Tibial nerve (tissue), 4 donors: ENCODE results near the gene FANCC.

Experiments used
- CTCF ChIP-seq, 5 experiments: fragments of 200-600 bp in 3 of 5; fragments of 450-650 bp in 2 of 5; sonication (generic) in 3 of 5; IDR thresholded peaks; one replicate each; pipeline ENCODE4 v1.5.1; 2016 to 2019; ENCODE audit warnings: antibody characterized with exemption in 5 of 5, mild to moderate bottlenecking in 3 of 5, moderate library complexity in 2 of 5
- EP300 ChIP-seq, 2 donors: sonication (generic); formaldehyde crosslinking; IDR thresholded peaks; one replicate each; pipeline ENCODE4 v1.6.1; 2017; ENCODE audit warnings: antibody characterized with exemption in 2 of 2, mild to moderate bottlenecking in 1 of 2

GRCh38 chr9:95062596-95063065 is 254.9 kb downstream of the FANCC start:
- TF ChIP-seq EP300 (IDR thresholded peaks at IDR 0.05) (no peak), CTCF (IDR thresholded peaks at IDR 0.05) (no peak)
